ENCODE data around the gene CFAP20DC.

DNA sequence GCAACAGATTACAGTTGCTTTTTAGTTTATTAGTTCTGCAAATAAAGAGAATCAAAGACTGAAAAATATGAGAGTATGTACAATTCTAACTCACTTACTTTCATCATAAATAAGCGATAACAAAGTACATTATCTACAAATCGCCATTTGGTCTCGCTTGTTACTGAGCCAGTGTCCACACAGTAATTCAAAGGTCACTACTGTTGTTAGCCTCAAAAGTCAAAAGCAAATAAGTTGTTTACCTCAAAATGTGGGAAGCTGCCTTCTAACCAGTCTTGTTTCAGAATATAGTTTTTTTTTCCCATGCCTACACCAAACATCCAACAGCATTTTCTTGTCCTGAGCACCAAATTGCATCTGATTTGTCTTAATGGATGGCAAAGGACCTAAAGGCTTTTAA, 255.9 kb downstream of the CFAP20DC start:
- no peak for TF ChIP-seq CTCF (IDR thresholded peaks at IDR 0.05 in 2 of 3, conservative IDR thresholded peaks at IDR 0.05 in 1 of 3; ENCODE audit: borderline replicate concordance in 1 of 3, insufficient read depth in 1 of 3, low read depth in 2 of 3, low read length in 2 of 3)
- no peak for TF ChIP-seq EZH2 (IDR thresholded peaks at IDR 0.05)
- no peak for TF ChIP-seq SIN3A (IDR thresholded peaks at IDR 0.05; ENCODE audit: low read depth)
- TF ChIP-seq CBX3 (IDR thresholded peaks at IDR 0.05; ENCODE audit: low read depth), result no peak
- no peak for TF ChIP-seq RAD21 (IDR thresholded peaks at IDR 0.05; ENCODE audit: low read depth)

All from HCT116 (cell line).